HUDEP-2 (cell line): Measurements from ENCODE around the gene STMN1.

Experiments used
- DNase-seq, 76 experiments: peaks; one replicate each; lab custom pipeline; 2025; ENCODE audit not compliant: unreplicated experiment in 76 of 76; lab: John Stamatoyannopoulos, UW

STMN1 gene

GRCh38 chr1:25871704-25872494 is 34.3 kb downstream of the STMN1 start:
- DNase-seq = no peak

GRCh38 chr1:25871086-25871703 is 35.0 kb downstream of the STMN1 start:
- no peak for DNase-seq

DNA sequence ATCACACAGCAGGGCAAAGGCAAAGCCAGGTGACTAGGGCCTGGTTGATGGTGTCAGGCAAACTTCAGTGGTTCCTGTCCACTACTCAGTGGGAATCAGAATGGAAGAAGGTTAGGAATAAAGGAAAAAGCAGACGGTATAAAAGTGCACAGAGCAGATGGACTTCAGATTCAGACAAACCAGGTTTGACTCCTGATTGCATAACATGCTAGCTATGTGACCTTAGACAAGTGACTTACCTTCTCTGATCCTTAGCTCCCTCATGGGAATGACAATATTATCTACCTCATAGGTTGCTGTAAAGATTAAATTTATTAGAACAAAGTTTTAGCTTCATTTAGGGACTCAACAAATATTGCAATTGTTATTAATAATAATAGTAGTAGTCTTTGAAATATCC is 35.6 kb downstream of the STMN1 start:
- no peak for DNase-seq

GRCh38 chr1:25869909-25870606 is 36.2 kb downstream of the STMN1 start:
- DNase-seq = no peak

GRCh38 chr1:25867210-25867991 is 38.8 kb downstream of the STMN1 start:
- no peak for DNase-seq

GRCh38 chr1:25866288-25866687 is 39.9 kb downstream of the STMN1 start:
- no peak for DNase-seq

DNA sequence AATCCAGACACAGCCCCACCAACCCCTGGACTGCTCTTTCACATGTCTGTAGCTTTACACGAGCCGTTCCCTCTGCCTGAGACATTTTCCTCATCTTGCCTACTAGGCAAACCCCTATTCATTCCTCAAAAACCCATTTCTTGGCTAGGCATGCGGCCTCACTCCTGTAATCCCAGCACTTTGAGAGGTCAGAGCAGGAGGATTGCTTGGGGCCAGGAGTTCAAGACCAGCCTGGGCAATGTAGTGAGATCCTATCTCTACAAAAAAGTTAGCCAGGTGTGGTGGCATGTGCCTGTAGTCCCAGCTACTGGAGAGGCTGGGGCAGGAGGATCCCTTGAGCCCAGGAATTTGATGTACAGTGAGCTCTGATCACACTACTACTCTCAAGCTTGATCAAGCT is 41.8 kb downstream of the STMN1 start:
- DNase-seq = no peak

- no peak for DNase-seq
These were observed 42.5 kb downstream of the STMN1 start for GRCh38 chr1:25863486-25864262.

GRCh38 chr1:25862785-25863485 is 43.3 kb downstream of the STMN1 start:
- DNase-seq = no peak

- DNase-seq = peak in 3 of 76 experiments; percentile 10 to 31 (median 15)
These were observed 44.6 kb downstream of the STMN1 start for GRCh38 chr1:25861316-25862286.

- peak in 73 of 76 experiments; percentile 30 to 90 (median 80) for DNase-seq
These were observed 47.1 kb downstream of the STMN1 start, which contains the start of gene AUNIP for GRCh38 chr1:25858906-25859789. Gene AUNIP (minus strand): TSS chr1:25859457. CDS start chr1:25859357, 100 bp downstream.

- DNase-seq = peak in 2 of 76 experiments; percentile 21 to 27
These were observed 47.7 kb downstream of the STMN1 start for GRCh38 chr1:25858494-25858893.

- no peak for DNase-seq
These were observed 49.4 kb downstream of the STMN1 start for GRCh38 chr1:25856856-25857255.

- DNase-seq = peak in 73 of 76 experiments; percentile 29 to 97 (median 73)
These were observed 51.7 kb downstream of the STMN1 start for GRCh38 chr1:25854554-25854953.
